Thoracic aorta (tissue), 2 donors: Measurements from ENCODE around the gene NPAS3. TPM values are rescaled to one million over a fixed set of nuclear protein-coding genes. Genes with fewer than 3 reads are reported as not detected.

Experiments
- ATAC-seq: fragments of 150-250 bp; one replicate; pipeline ENCODE4 v1.8.0; 2017; ENCODE audit warnings: low read depth; ENCODE audit not compliant: insufficient number of reproducible peaks, low FRiP score
- DNase-seq: peaks from one replicate; pipeline ENCODE4 v3.0.0-alpha.2; 2020; ENCODE audit warnings: low spot score
- H3K27ac ChIP-seq, 2 donors: fragments of 200-600 bp; sonication (generic); 1 replicate in 1 of 2; 2 replicates in 1 of 2; pipeline ENCODE4 v1.5.1; 2016; ENCODE audit warnings: mild to moderate bottlenecking in 2 of 2, moderate library complexity in 2 of 2
- H3K27me3 ChIP-seq: fragments of 200-600 bp; sonication (generic); replicated peaks from 2 replicates; pipeline ENCODE4 v1.6.0; 2016; ENCODE audit warnings: mild to moderate bottlenecking; ENCODE audit not compliant: insufficient read depth
- H3K36me3 ChIP-seq: fragments of 200-600 bp; sonication (generic); one replicate; pipeline ENCODE4 v1.5.1; 2016
- H3K4me1 ChIP-seq, 2 donors: fragments of 200-600 bp; sonication (generic); 1 replicate in 1 of 2; 2 replicates in 1 of 2; pipeline versions ENCODE4 v1.5.1 to v1.6.0; 2016; ENCODE audit warnings: low read depth in 2 of 2, mild to moderate bottlenecking in 1 of 2; ENCODE audit not compliant: control insufficient read depth in 1 of 2
- H3K4me3 ChIP-seq: fragments of 200-600 bp; sonication (generic); 2 replicates; pipeline ENCODE4 v1.5.1; 2016; ENCODE audit warnings: mild to moderate bottlenecking
- H3K9me3 ChIP-seq: fragments of 200-600 bp; sonication (generic); 2 replicates; pipeline ENCODE4 v1.5.1; 2016
- CTCF ChIP-seq: fragments of 200-600 bp; sonication (generic); IDR thresholded peaks from one replicate; pipeline ENCODE4 v1.5.1; 2019; ENCODE audit warnings: antibody characterized with exemption
- total RNA-seq, 2 donors: library from RNA; depleted of rRNA; stranded (reverse); fragments of >200 nt; gene quantifications; one replicate each; pipeline versions ENCODE4 v1.1.0 to v1.2.3, GENCODE V29; 2016

The NPAS3 gene
- total RNA-seq, 2 donors from 2014 or later: 1.1 TPM; not detected in 1

GRCh38 chr14:33356181-33356580 is 417.5 kb downstream of the NPAS3 start:
- Histone ChIP-seq H3K27me3 (no peaks in the 10 kb centered on the region), H3K4me3 (no peak overlapping the region)

GRCh38 chr14:33357225-33358010 is 418.7 kb downstream of the NPAS3 start:
- no peak overlapping the region for H3K27ac ChIP-seq
- H3K4me3 ChIP-seq: no peak overlapping the region
- ATAC-seq (no peak), DNase-seq (no peak)
- H3K9me3 ChIP-seq: no peaks in the 10 kb centered on the region
- H3K27me3 ChIP-seq: no peaks in the 10 kb centered on the region
- no peaks in the 10 kb centered on the region for H3K4me1 ChIP-seq
- H3K36me3 ChIP-seq: no peaks in the 10 kb centered on the region
- no peak for TF ChIP-seq CTCF

More at GRCh38 chr14:33356181-33356580, 417.5 kb downstream of the NPAS3 start:
- Histone ChIP-seq H3K36me3 (no peaks in the 10 kb centered on the region), H3K4me1 (no peaks in the 10 kb centered on the region), H3K9me3 (no peaks in the 10 kb centered on the region), H3K27ac (no peak overlapping the region)
- no peak for TF ChIP-seq CTCF
- DNase-seq: no peak
- ATAC-seq: no peak

GRCh38 chr14:33359288-33359881 is 420.7 kb downstream of the NPAS3 start:
- no peak for TF ChIP-seq CTCF
- no peak overlapping the region for H3K27ac ChIP-seq
- no peaks in the 10 kb centered on the region for H3K9me3 ChIP-seq
- no peak overlapping the region for H3K4me3 ChIP-seq
- no peaks in the 10 kb centered on the region for H3K36me3 ChIP-seq
- no peaks in the 10 kb centered on the region for H3K27me3 ChIP-seq
- no peaks in the 10 kb centered on the region for H3K4me1 ChIP-seq
- ATAC-seq: no peak
- no peak for DNase-seq

- TF ChIP-seq CTCF: no peak
- H3K9me3 ChIP-seq: no peaks in the 10 kb centered on the region
- no peaks in the 10 kb centered on the region for H3K4me1 ChIP-seq
- H3K4me3 ChIP-seq: no peak overlapping the region
- no peak overlapping the region for H3K27ac ChIP-seq
- no peak for DNase-seq
- no peaks in the 10 kb centered on the region for H3K27me3 ChIP-seq
- H3K36me3 ChIP-seq: no peaks in the 10 kb centered on the region
- no peak for ATAC-seq
Observed at GRCh38 chr14:33362934-33363333, 424.3 kb downstream of the NPAS3 start.

- Histone ChIP-seq H3K4me1 (no peaks in the 10 kb centered on the region), H3K27ac (no peak overlapping the region), H3K9me3 (no peaks in the 10 kb centered on the region), H3K27me3 (no peaks in the 10 kb centered on the region), H3K36me3 (no peaks in the 10 kb centered on the region), H3K4me3 (no peak overlapping the region)
- ATAC-seq (no peak), DNase-seq (no peak)
- TF ChIP-seq CTCF: no peak
Observed at GRCh38 chr14:33363682-33364081, 425.0 kb downstream of the NPAS3 start.
